ENCODE data around the gene NPFFR1.

DNA sequence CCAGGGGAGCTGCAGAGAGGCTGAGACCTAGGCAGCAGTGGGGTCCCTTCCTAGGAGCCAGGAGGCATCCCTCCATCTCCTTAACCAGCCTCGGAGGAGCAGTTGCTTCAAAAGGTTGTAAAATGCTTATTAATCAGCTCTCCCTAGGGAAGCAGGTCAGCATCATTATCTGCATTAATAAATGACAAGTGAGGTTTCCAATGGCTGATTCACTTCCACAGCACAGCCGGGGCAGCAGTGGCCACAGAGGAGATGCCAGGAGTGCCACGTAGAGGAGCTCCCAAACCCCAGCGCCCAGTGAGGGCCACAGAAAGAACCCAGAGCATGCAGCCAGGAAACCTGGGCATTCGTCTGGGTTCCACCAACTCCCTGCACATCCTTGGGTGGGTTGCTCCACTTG is 8.2 kb upstream of the NPFFR1 start:
- TF ChIP-seq, protein P1, sequence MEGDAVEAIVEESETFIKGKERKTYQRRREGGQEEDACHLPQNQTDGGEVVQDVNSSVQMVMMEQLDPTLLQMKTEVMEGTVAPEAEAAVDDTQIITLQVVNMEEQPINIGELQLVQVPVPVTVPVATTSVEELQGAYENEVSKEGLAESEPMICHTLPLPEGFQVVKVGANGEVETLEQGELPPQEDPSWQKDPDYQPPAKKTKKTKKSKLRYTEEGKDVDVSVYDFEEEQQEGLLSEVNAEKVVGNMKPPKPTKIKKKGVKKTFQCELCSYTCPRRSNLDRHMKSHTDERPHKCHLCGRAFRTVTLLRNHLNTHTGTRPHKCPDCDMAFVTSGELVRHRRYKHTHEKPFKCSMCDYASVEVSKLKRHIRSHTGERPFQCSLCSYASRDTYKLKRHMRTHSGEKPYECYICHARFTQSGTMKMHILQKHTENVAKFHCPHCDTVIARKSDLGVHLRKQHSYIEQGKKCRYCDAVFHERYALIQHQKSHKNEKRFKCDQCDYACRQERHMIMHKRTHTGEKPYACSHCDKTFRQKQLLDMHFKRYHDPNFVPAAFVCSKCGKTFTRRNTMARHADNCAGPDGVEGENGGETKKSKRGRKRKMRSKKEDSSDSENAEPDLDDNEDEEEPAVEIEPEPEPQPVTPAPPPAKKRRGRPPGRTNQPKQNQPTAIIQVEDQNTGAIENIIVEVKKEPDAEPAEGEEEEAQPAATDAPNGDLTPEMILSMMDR (IDR thresholded peaks at IDR 0.05), result no peak
- TF ChIP-seq POLR2A (IDR thresholded peaks at IDR 0.05) (no peak), POLR2AphosphoS5 (IDR thresholded peaks at IDR 0.05) (no peak)
